Fibroblast of villous mesenchyme (primary cell): ENCODE results near the gene OTUD1. TPM values are rescaled to one million over a fixed set of nuclear protein-coding genes. Genes with fewer than 3 reads are reported as not detected.
A peak's percentile ranks its signal among the peaks of the same experiment; 100 is the strongest.
"Not testable (repeated sequence)": the region's sequence is repeated elsewhere in the genome, so short reads cannot be mapped to it uniquely, and the experiment has no call there.

Experiments used
- DNase-seq: peaks from one replicate; pipeline ENCODE4 v3.0.0-alpha.2; 2010; ENCODE audit warnings: low read depth
- H3K4me3 ChIP-seq: 2 replicates; pipeline ENCODE4 v1.5.1; 2011; ENCODE audit warnings: low read depth, mild to moderate bottlenecking, low read length
- total RNA-seq: library from RNA; depleted of rRNA; stranded (reverse); fragments of >200 nt; gene quantifications from 2 replicates; pipeline ENCODE4 v1.2.3, GENCODE V29; 2012
- TF ChIP-seq, protein P1 (sequence below): IDR thresholded peaks from 2 replicates; pipeline ENCODE4 v1.5.1; 2012; ENCODE audit warnings: low read depth, mild to moderate bottlenecking, low read length; ENCODE audit not compliant: insufficient read depth

The OTUD1 gene, protein sequence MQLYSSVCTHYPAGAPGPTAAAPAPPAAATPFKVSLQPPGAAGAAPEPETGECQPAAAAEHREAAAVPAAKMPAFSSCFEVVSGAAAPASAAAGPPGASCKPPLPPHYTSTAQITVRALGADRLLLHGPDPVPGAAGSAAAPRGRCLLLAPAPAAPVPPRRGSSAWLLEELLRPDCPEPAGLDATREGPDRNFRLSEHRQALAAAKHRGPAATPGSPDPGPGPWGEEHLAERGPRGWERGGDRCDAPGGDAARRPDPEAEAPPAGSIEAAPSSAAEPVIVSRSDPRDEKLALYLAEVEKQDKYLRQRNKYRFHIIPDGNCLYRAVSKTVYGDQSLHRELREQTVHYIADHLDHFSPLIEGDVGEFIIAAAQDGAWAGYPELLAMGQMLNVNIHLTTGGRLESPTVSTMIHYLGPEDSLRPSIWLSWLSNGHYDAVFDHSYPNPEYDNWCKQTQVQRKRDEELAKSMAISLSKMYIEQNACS
- total RNA-seq = 5.2 and 6.0 TPM in 2 replicates

DNA sequence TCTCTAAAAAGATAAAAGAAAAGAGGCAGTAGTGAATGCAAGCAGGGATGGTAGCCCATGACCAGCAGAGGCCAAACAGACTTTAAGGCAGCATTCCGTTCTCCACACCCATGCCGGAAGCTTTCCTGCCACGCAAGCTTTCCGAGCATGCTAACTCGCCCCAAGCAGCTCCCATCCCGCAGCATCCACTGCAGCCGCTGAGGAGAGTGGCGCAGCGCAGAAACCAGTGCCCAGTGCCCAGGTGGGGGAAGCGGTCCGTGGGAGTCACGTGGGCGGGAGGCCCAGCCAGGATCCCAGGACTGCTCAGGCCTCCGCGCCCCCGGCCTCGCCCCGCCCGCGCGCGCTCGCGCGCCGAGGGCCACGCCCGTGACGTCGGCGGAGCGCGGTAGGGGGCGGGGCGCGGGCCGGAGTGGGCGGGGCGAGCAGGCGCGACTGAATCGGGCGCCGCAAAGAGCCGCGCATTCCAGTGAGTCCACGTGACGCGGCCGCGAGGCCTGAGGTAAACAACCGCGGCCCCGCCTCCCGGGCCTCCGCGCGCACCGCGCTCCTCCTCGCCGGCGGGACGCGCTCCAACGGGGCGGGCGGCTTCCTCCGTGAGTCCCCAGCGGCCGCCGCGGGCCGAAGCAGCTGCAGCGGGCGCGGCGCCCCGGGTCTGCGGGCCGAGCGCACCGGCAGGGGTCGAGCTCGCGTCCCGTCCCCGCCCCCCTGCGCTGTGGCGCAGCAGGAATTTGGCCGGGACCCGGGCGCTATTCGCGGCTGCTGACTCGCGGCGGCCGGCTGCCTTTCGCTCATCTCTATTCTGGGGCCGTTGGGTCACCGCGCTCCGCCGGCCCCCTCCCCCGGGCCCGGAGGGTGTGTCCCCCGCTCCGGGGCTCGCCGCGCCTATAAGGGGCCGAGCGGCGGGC lies at the start of gene OTUD1:
Gene OTUD1 (plus strand): TSS at position 529 of the 905 bp plus-strand sequence. CDS start 383 bp downstream, outside the sequence.
- TF ChIP-seq, protein P1, sequence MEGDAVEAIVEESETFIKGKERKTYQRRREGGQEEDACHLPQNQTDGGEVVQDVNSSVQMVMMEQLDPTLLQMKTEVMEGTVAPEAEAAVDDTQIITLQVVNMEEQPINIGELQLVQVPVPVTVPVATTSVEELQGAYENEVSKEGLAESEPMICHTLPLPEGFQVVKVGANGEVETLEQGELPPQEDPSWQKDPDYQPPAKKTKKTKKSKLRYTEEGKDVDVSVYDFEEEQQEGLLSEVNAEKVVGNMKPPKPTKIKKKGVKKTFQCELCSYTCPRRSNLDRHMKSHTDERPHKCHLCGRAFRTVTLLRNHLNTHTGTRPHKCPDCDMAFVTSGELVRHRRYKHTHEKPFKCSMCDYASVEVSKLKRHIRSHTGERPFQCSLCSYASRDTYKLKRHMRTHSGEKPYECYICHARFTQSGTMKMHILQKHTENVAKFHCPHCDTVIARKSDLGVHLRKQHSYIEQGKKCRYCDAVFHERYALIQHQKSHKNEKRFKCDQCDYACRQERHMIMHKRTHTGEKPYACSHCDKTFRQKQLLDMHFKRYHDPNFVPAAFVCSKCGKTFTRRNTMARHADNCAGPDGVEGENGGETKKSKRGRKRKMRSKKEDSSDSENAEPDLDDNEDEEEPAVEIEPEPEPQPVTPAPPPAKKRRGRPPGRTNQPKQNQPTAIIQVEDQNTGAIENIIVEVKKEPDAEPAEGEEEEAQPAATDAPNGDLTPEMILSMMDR = no peak
- peak within 1 kb of the TSS; percentile 82 for H3K4me3 ChIP-seq
- DNase-seq = peak; percentile 94

DNA sequence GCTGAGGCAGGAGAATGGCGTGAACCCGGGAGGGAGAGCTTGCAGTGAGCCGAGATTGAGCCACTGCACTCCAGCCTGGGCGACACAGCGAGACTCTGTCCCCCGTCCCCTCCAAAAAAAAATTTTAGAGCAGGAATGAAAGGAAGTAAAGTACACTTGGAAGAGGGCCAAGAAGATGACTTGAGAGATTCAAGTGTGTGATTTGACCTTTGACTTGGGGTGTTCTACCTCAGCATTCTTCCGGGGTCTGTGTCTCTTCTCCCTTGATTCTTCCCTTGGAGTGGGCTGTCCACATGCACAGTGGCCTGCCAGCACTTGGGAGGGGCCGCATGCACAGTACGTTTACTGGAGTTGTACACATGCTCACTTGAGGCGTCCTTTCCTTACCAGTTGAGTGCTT lies 48.5 kb upstream of the OTUD1 start:
- DNase-seq, H3K4me3 ChIP-seq: not testable (repeated sequence)

DNA sequence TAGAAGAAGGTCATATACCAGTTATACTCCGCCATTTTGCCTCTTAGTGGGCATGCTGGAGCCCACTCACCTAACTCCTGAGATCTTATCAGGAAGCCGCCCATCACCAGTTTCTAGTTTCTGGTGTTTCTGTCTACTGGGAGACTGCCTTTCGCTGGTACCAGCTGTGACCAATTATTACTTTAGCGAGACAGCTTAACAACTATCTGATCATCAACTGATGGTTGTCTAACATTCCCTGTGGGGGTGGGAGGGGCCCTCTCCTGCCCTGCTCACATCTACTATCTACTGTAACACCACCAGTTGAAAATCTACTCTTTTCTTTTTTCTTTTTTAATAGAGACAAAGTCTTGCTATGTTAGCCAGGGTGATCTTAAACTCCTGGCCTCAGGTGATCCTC lies 48.1 kb upstream of the OTUD1 start:
- TF ChIP-seq, protein P1 = no peak
- no peak for DNase-seq
- H3K4me3 ChIP-seq = no peak overlapping the region

DNA sequence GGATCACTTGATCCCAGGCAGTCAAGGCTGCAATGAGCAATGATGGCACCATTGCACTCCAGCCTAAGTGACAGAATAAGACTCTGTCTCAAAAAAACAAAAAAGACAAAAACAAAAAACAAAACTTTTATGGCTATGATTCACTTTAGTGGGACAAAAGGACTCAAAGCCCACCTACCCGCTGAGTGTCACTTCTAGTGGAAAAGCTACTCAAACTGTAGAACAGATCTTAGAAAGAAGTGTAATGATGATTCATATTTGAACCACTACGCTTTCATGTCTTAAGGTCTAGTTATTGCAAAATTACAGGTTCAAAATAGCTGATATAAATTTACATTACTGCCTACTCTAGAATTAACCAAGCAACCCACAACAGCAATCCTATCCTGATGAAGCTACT lies 47.1 kb upstream of the OTUD1 start:
- TF ChIP-seq, protein P1 = no peak
- DNase-seq = no peak
- no peak overlapping the region for H3K4me3 ChIP-seq

DNA sequence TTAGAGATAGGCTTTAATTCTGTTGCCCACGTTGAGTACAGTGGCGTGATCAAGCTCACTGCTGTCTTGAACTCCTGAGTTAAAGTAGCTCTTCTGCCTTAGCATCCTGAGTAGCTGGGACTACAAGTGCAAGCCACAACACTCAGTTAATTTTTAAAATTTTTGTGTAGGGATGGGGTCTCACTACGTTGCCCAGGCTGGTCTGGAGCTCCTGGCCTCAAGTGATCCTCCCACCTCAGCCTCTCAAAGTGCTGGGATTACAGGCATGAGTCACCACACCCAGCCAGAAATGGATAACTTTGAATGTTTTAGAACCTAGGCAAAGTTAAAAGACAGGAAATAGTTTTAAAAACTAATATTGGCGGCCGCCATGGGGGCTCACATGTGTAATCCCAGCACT lies 43.9 kb upstream of the OTUD1 start:
- H3K4me3 ChIP-seq = no peak overlapping the region
- DNase-seq = no peak
- TF ChIP-seq, protein P1 = no peak

DNA sequence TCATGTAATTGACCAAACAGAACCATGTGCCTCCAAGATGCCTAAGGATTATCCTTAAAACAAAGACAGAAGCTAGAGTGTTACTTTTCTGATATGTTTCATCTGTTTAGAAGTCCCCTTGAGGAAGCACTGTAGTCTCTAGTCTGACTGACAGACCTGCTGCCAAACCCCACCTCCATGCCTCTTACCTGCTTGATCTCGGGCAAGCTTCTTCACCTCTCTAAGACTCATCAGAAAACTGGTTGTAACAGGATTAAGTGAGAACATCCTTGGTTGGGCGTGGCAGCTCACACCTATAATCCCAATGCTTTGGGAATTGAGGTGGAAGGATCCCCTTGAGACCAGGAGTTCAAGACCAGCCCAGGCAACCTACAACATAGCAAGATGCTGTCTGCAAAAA lies 42.2 kb upstream of the OTUD1 start:
- TF ChIP-seq, protein P1 = no peak
- H3K4me3 ChIP-seq = no peak overlapping the region
- DNase-seq = no peak

DNA sequence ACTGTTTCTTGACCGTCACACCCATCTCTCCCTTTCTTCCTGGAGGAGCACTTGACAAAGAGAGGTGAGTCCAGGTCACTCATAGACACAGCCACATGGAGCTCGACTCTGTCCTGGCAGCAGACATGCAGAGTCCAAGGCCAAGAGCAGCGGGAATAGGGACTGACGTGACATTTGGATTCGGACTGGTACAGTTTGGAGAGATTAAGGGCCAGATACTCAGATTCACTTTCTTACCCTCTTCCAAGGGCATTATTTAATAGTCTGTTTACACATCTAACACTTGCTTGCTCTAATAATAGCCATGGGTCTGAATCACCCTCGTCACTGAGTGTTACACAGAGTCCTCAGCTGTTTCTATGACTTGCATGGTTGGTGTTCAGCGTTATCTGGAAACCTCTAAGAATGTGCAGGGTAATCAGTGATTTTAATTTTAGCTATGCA lies 39.2 kb upstream of the OTUD1 start:
- TF ChIP-seq, protein P1 = no peak
- no peak overlapping the region for H3K4me3 ChIP-seq
- DNase-seq = peak; percentile 94
